ENCODE data around the gene ZNF804B. TPM values are rescaled to one million over a fixed set of nuclear protein-coding genes. Genes with fewer than 3 reads are reported as not detected.

Gene ZNF804B
- total and polyA plus RNA-seq, 4 experiments from 2014 or later, result not detected

- intact Hi-C loops (cut with micrococcal nuclease), result no loop called here
- Mint-ChIP-seq H3K4me3 (no peak overlapping the region), H3K4me1 (no peaks in the 10 kb centered on the region), H3K27ac (no peak overlapping the region), H3K9me3 (peaks cover 0 to 2% (median 0%) of the 10 kb centered on the region in 8 donors), H3K27me3 (no peaks in the 10 kb centered on the region), H3K36me3 (no peaks in the 10 kb centered on the region)
- H3K27ac ChIP-seq (ENCODE audit: low read depth, low read length), result no peak overlapping the region
- POLR2A ChIA-PET (ENCODE audit: partially characterized antibody), result no interaction called here
- no peak for DNase-seq
- H3K36me3 ChIP-seq (ENCODE audit: insufficient read depth, low read length), result no peaks in the 10 kb centered on the region
- H3K4me1 ChIP-seq (ENCODE audit: insufficient read depth, low read length), result no peaks in the 10 kb centered on the region
- no peaks in the 10 kb centered on the region for H3K9me3 ChIP-seq (ENCODE audit: control insufficient read depth in 1 of 2, low read length in 2 of 2)
- CTCF ChIA-PET (ENCODE audit: partially characterized antibody), result no interaction called here
- H3K4me3 ChIP-seq (ENCODE audit: low read length in 2 of 2), result no peak overlapping the region
- no peaks in the 10 kb centered on the region for H3K27me3 ChIP-seq (ENCODE audit: insufficient read depth, low read length)
These were observed 121.6 kb downstream of the ZNF804B start for GRCh38 chr7:88881136-88881535.

GRCh38 chr7:88885131-88885530, 125.6 kb downstream of the ZNF804B start:
- no peaks in the 10 kb centered on the region for H3K36me3 ChIP-seq (ENCODE audit: insufficient read depth, low read length)
- ChIA-PET POLR2A (ENCODE audit: partially characterized antibody) (no interaction called here), CTCF (ENCODE audit: partially characterized antibody) (no interaction called here)
- no peak overlapping the region for H3K4me3 Mint-ChIP-seq
- no peak overlapping the region for H3K27ac Mint-ChIP-seq
- no peak overlapping the region for H3K4me3 ChIP-seq (ENCODE audit: low read length in 2 of 2)
- DNase-seq, result no peak
- no peaks in the 10 kb centered on the region for H3K36me3 Mint-ChIP-seq
- H3K4me1 ChIP-seq (ENCODE audit: insufficient read depth, low read length), result no peaks in the 10 kb centered on the region
- no peak overlapping the region for H3K27ac ChIP-seq (ENCODE audit: low read depth, low read length)
- H3K27me3 ChIP-seq (ENCODE audit: insufficient read depth, low read length), result no peaks in the 10 kb centered on the region
- no peaks in the 10 kb centered on the region for H3K27me3 Mint-ChIP-seq
- H3K4me1 Mint-ChIP-seq, result no peaks in the 10 kb centered on the region
- peaks cover 0 to 4% (median 0%) of the 10 kb centered on the region in 8 donors for H3K9me3 Mint-ChIP-seq
- intact Hi-C loops (cut with micrococcal nuclease), result no loop called here
- H3K9me3 ChIP-seq (ENCODE audit: control insufficient read depth in 1 of 2, low read length in 2 of 2), result no peaks in the 10 kb centered on the region

GRCh38 chr7:88888684-88889083, 129.2 kb downstream of the ZNF804B start:
- Histone ChIP-seq H3K4me1 (ENCODE audit: insufficient read depth, low read length) (no peaks in the 10 kb centered on the region), H3K27me3 (ENCODE audit: insufficient read depth, low read length) (no peaks in the 10 kb centered on the region), H3K36me3 (ENCODE audit: insufficient read depth, low read length) (no peaks in the 10 kb centered on the region), H3K4me3 (ENCODE audit: low read length in 2 of 2) (no peak overlapping the region), H3K27ac (ENCODE audit: low read depth, low read length) (no peak overlapping the region), H3K9me3 (ENCODE audit: control insufficient read depth in 1 of 2, low read length in 2 of 2) (no peaks in the 10 kb centered on the region)
- ChIA-PET CTCF (ENCODE audit: partially characterized antibody) (no interaction called here), POLR2A (ENCODE audit: partially characterized antibody) (no interaction called here)
- H3K4me3 Mint-ChIP-seq, result no peak overlapping the region
- H3K36me3 Mint-ChIP-seq, result no peaks in the 10 kb centered on the region
- no peaks in the 10 kb centered on the region for H3K4me1 Mint-ChIP-seq
- intact Hi-C loops (cut with micrococcal nuclease), result no loop called here
- H3K27me3 Mint-ChIP-seq, result no peaks in the 10 kb centered on the region
- no peak for DNase-seq
- H3K27ac Mint-ChIP-seq, result no peak overlapping the region
- H3K9me3 Mint-ChIP-seq, result peaks cover 0 to 4% (median 0%) of the 10 kb centered on the region in 8 donors

GRCh38 chr7:88910516-88910915, 151.0 kb downstream of the ZNF804B start:
- Mint-ChIP-seq H3K27me3 (no peaks in the 10 kb centered on the region), H3K4me3 (no peak overlapping the region), H3K9me3 (no peaks in the 10 kb centered on the region), H3K36me3 (no peaks in the 10 kb centered on the region), H3K4me1 (no peaks in the 10 kb centered on the region), H3K27ac (no peak overlapping the region)
- ChIA-PET CTCF (ENCODE audit: partially characterized antibody) (no interaction called here), POLR2A (ENCODE audit: partially characterized antibody) (no interaction called here)
- H3K4me1 ChIP-seq (ENCODE audit: insufficient read depth, low read length), result no peaks in the 10 kb centered on the region
- H3K27me3 ChIP-seq (ENCODE audit: insufficient read depth, low read length), result no peaks in the 10 kb centered on the region
- no peak for DNase-seq
- no peaks in the 10 kb centered on the region for H3K36me3 ChIP-seq (ENCODE audit: insufficient read depth, low read length)
- H3K27ac ChIP-seq (ENCODE audit: low read depth, low read length), result no peak overlapping the region
- H3K4me3 ChIP-seq (ENCODE audit: low read length in 2 of 2), result no peak overlapping the region
- intact Hi-C loops (cut with micrococcal nuclease), result no loop called here
- no peaks in the 10 kb centered on the region for H3K9me3 ChIP-seq (ENCODE audit: control insufficient read depth in 1 of 2, low read length in 2 of 2)

GRCh38 chr7:88912852-88913251, 153.4 kb downstream of the ZNF804B start:
- Histone ChIP-seq H3K9me3 (ENCODE audit: control insufficient read depth in 1 of 2, low read length in 2 of 2) (no peaks in the 10 kb centered on the region), H3K36me3 (ENCODE audit: insufficient read depth, low read length) (no peaks in the 10 kb centered on the region), H3K27me3 (ENCODE audit: insufficient read depth, low read length) (no peaks in the 10 kb centered on the region), H3K4me1 (ENCODE audit: insufficient read depth, low read length) (no peaks in the 10 kb centered on the region), H3K4me3 (ENCODE audit: low read length in 2 of 2) (no peak overlapping the region), H3K27ac (ENCODE audit: low read depth, low read length) (no peak overlapping the region)
- ChIA-PET POLR2A (ENCODE audit: partially characterized antibody) (no interaction called here), CTCF (ENCODE audit: partially characterized antibody) (no interaction called here)
- no peak overlapping the region for H3K27ac Mint-ChIP-seq
- no peaks in the 10 kb centered on the region for H3K9me3 Mint-ChIP-seq
- H3K4me1 Mint-ChIP-seq, result no peaks in the 10 kb centered on the region
- no peak for DNase-seq
- H3K27me3 Mint-ChIP-seq, result no peaks in the 10 kb centered on the region
- no peaks in the 10 kb centered on the region for H3K36me3 Mint-ChIP-seq
- no peak overlapping the region for H3K4me3 Mint-ChIP-seq
- intact Hi-C loops (cut with micrococcal nuclease), result no loop called here

- no peak for DNase-seq
- Mint-ChIP-seq H3K4me3 (no peak overlapping the region), H3K36me3 (no peaks in the 10 kb centered on the region), H3K27ac (no peak overlapping the region), H3K9me3 (no peaks in the 10 kb centered on the region), H3K27me3 (no peaks in the 10 kb centered on the region), H3K4me1 (no peaks in the 10 kb centered on the region)
- no peaks in the 10 kb centered on the region for H3K4me1 ChIP-seq (ENCODE audit: insufficient read depth, low read length)
- no peaks in the 10 kb centered on the region for H3K9me3 ChIP-seq (ENCODE audit: control insufficient read depth in 1 of 2, low read length in 2 of 2)
- no peak overlapping the region for H3K4me3 ChIP-seq (ENCODE audit: low read length in 2 of 2)
- intact Hi-C loops (cut with micrococcal nuclease), result no loop called here
- H3K27ac ChIP-seq (ENCODE audit: low read depth, low read length), result no peak overlapping the region
- POLR2A ChIA-PET (ENCODE audit: partially characterized antibody), result no interaction called here
- H3K36me3 ChIP-seq (ENCODE audit: insufficient read depth, low read length), result no peaks in the 10 kb centered on the region
- H3K27me3 ChIP-seq (ENCODE audit: insufficient read depth, low read length), result no peaks in the 10 kb centered on the region
- CTCF ChIA-PET (ENCODE audit: partially characterized antibody), result no interaction called here
These were observed 156.1 kb downstream of the ZNF804B start for GRCh38 chr7:88915615-88916014.

- Mint-ChIP-seq H3K4me1 (no peaks in the 10 kb centered on the region), H3K27ac (no peak overlapping the region), H3K9me3 (peaks cover 0 to 3% (median 0%) of the 10 kb centered on the region in 8 donors), H3K36me3 (no peaks in the 10 kb centered on the region), H3K27me3 (no peaks in the 10 kb centered on the region), H3K4me3 (no peak overlapping the region)
- ChIA-PET POLR2A (ENCODE audit: partially characterized antibody) (no interaction called here), CTCF (ENCODE audit: partially characterized antibody) (no interaction called here)
- H3K36me3 ChIP-seq (ENCODE audit: insufficient read depth, low read length), result no peaks in the 10 kb centered on the region
- no peaks in the 10 kb centered on the region for H3K9me3 ChIP-seq (ENCODE audit: control insufficient read depth in 1 of 2, low read length in 2 of 2)
- intact Hi-C loops (cut with micrococcal nuclease), result no loop called here
- DNase-seq, result no peak
- no peak overlapping the region for H3K27ac ChIP-seq (ENCODE audit: low read depth, low read length)
- H3K4me1 ChIP-seq (ENCODE audit: insufficient read depth, low read length), result no peaks in the 10 kb centered on the region
- H3K4me3 ChIP-seq (ENCODE audit: low read length in 2 of 2), result no peak overlapping the region
- no peaks in the 10 kb centered on the region for H3K27me3 ChIP-seq (ENCODE audit: insufficient read depth, low read length)
These were observed 160.1 kb downstream of the ZNF804B start for GRCh38 chr7:88919478-88920131.

GRCh38 chr7:88922944-88923343, 163.4 kb downstream of the ZNF804B start:
- intact Hi-C loops (cut with micrococcal nuclease), result no loop called here
- Mint-ChIP-seq H3K27ac (no peak overlapping the region), H3K36me3 (no peaks in the 10 kb centered on the region), H3K4me3 (no peak overlapping the region), H3K27me3 (peaks cover 0 to 1% of the 10 kb centered on the region in 2 donors), H3K4me1 (no peaks in the 10 kb centered on the region), H3K9me3 (peaks cover 0 to 5% (median under 1%) of the 10 kb centered on the region in 8 donors)
- H3K4me1 ChIP-seq (ENCODE audit: insufficient read depth, low read length), result no peaks in the 10 kb centered on the region
- no peak overlapping the region for H3K4me3 ChIP-seq (ENCODE audit: low read length in 2 of 2)
- DNase-seq, result no peak
- H3K36me3 ChIP-seq (ENCODE audit: insufficient read depth, low read length), result no peaks in the 10 kb centered on the region
- H3K27ac ChIP-seq (ENCODE audit: low read depth, low read length), result no peak overlapping the region
- no peaks in the 10 kb centered on the region for H3K27me3 ChIP-seq (ENCODE audit: insufficient read depth, low read length)
- CTCF ChIA-PET (ENCODE audit: partially characterized antibody), result no interaction called here
- POLR2A ChIA-PET (ENCODE audit: partially characterized antibody), result no interaction called here
- H3K9me3 ChIP-seq (ENCODE audit: control insufficient read depth in 1 of 2, low read length in 2 of 2), result no peaks in the 10 kb centered on the region
